ENCODE measurements around the gene WDR5. TPM values are rescaled to one million over a fixed set of nuclear protein-coding genes. Genes with fewer than 3 reads are reported as not detected.

Gene WDR5
- total and polyA plus RNA-seq, 2 of the 13 experiments (the other 11 are each of a cell fraction or from before 2014, with no cell fraction given), result 34.3 TPM

- TF ChIP-seq ZNF710 (CRISPR knock-in tag; IDR thresholded peaks at IDR 0.05; ENCODE audit: borderline replicate concordance) (0 out of 2 replicates have a peak, but pooled peaks have one; percentile 55), PCBP1 (IDR thresholded peaks at IDR 0.05; ENCODE audit: borderline replicate concordance, low read depth, low read length) (no peak), ADNP (CRISPR knock-in tag; IDR thresholded peaks at IDR 0.05) (no peak), TMF1 (CRISPR knock-in tag; IDR thresholded peaks at IDR 0.05; ENCODE audit: low read depth) (0 out of 2 replicates have a peak, but pooled peaks have one; percentile 34), HOXA3 (CRISPR knock-in tag; IDR thresholded peaks at IDR 0.05) (peak; percentile 32), RFXAP (CRISPR knock-in tag; IDR thresholded peaks at IDR 0.05; ENCODE audit: borderline replicate concordance) (no peak), ELF3 (CRISPR knock-in tag; IDR thresholded peaks at IDR 0.05) (peak; percentile 21; the same call in 1 of the 2 replicates), AFF4 (CRISPR knock-in tag; IDR thresholded peaks at IDR 0.05) (no peak), ZNF563 (CRISPR knock-in tag; IDR thresholded peaks at IDR 0.05) (no peak; the same call in 1 of the 2 replicates), KDM5B (CRISPR knock-in tag; IDR thresholded peaks at IDR 0.05; ENCODE audit: borderline replicate concordance) (peak; percentile 84; the same call in 1 of the 2 replicates), ZNF407 (CRISPR knock-in tag; IDR thresholded peaks at IDR 0.05; ENCODE audit: not compliant biosample characterization) (peak; percentile 67), ZFP1 (CRISPR knock-in tag; IDR thresholded peaks at IDR 0.05) (no peak; the same call in 1 of the 2 replicates), ZBTB7B (CRISPR knock-in tag; IDR thresholded peaks at IDR 0.05) (peak; percentile 42; the same call in 1 of the 2 replicates)
Measured at GRCh38 chr9:134135343-134136117, at the start of gene WDR5 (continued).
